HEK293 (cell line): ENCODE data around the gene MRPL28.

ENCODE experiments used
- CTCF ChIA-PET: fragments of 350-600 bp; formaldehyde crosslinking; extraction: SDS; loops from one replicate; lab custom pipeline; 2021; ENCODE audit warnings: antibody characterized with exemption; lab: Yijun Ruan, JAX
- POLR2A ChIA-PET: fragments of 300-600 bp; formaldehyde crosslinking; extraction: SDS; loops from one replicate; lab custom pipeline; 2020; ENCODE audit warnings: antibody characterized with exemption, inconsistent platforms; lab: Yijun Ruan, JAX
- H3K27ac ChIP-seq: fragments of 200-500 bp; sonication (Bioruptor generic); 2 replicates; pipeline ENCODE4 v1.5.1; 2014; ENCODE audit warnings: low read depth, low read length, control low read depth, inconsistent platforms; ENCODE audit errors: extremely low read depth
- H3K36me3 ChIP-seq, 2 experiments: fragments of 200-500 bp in 1 of 2; sonication (Bioruptor generic) in 1 of 2; 1 replicate in 1 of 2; 2 replicates in 1 of 2; pipeline ENCODE4 v1.5.1; 2014 to 2017; ENCODE audit warnings: inconsistent platforms in 2 of 2, low read length in 2 of 2; ENCODE audit not compliant: control insufficient read depth in 2 of 2, insufficient read depth in 1 of 2
- H3K4me1 ChIP-seq: fragments of 200-500 bp; sonication (Bioruptor generic); 2 replicates; pipeline ENCODE4 v1.5.1; 2014; ENCODE audit warnings: mild to moderate bottlenecking, low read length, inconsistent platforms; ENCODE audit not compliant: control insufficient read depth, insufficient read depth
- H3K4me3 ChIP-seq: 2 replicates; pipeline ENCODE4 v1.5.1; 2011; ENCODE audit warnings: low read depth, mild to moderate bottlenecking, control low read depth, low read length, moderate library complexity
- H3K9me3 ChIP-seq: fragments of 200-500 bp; sonication (Bioruptor generic); 2 replicates; pipeline ENCODE4 v1.5.1; 2014; ENCODE audit warnings: low read depth, low read length, inconsistent platforms; ENCODE audit not compliant: control insufficient read depth, insufficient read depth
- HOXD13 ChIP-seq: sonication (generic); formaldehyde crosslinking; IDR thresholded peaks from 2 replicates; pipeline ENCODE4 v1.8.0; 2022; ENCODE audit warnings: missing genetic modification reagents, borderline replicate concordance
- MEIS1 ChIP-seq: sonication (generic); formaldehyde crosslinking; IDR thresholded peaks from 2 replicates; pipeline ENCODE4 v1.8.1; 2022; ENCODE audit warnings: missing genetic modification reagents, mild to moderate bottlenecking, borderline replicate concordance
- PRDM1 ChIP-seq: fragments of 450-650 bp; formaldehyde crosslinking; IDR thresholded peaks from 2 replicates; pipeline ENCODE4; 2016; ENCODE audit warnings: missing biosample characterization, missing genetic modification characterization
- REPIN1 ChIP-seq: fragments of 450-650 bp; formaldehyde crosslinking; IDR thresholded peaks from 2 replicates; pipeline ENCODE4 v1.5.1; 2017; ENCODE audit warnings: missing biosample characterization, missing genetic modification characterization, low read depth
- SCRT2 ChIP-seq: fragments of 450-650 bp; formaldehyde crosslinking; IDR thresholded peaks from 2 replicates; pipeline ENCODE4 v1.5.1; 2016; ENCODE audit warnings: missing biosample characterization, missing genetic modification characterization
- WT1 ChIP-seq: fragments of 450-650 bp; formaldehyde crosslinking; IDR thresholded peaks from 2 replicates; pipeline ENCODE4 v1.5.1; 2016; ENCODE audit warnings: missing biosample characterization, missing genetic modification characterization
- ZBTB10 ChIP-seq: fragments of 450-650 bp; formaldehyde crosslinking; IDR thresholded peaks from 2 replicates; pipeline ENCODE4 v1.5.1; 2016; ENCODE audit warnings: missing biosample characterization, missing genetic modification characterization
- ZNF169 ChIP-seq: fragments of 450-650 bp; formaldehyde crosslinking; IDR thresholded peaks from 2 replicates; pipeline ENCODE4 v1.5.1; 2016; ENCODE audit warnings: missing biosample characterization, missing genetic modification characterization
- ZNF18 ChIP-seq: fragments of 450-650 bp; formaldehyde crosslinking; IDR thresholded peaks from 2 replicates; pipeline ENCODE4 v1.5.1; 2016; ENCODE audit warnings: missing biosample characterization, missing genetic modification characterization
- ZNF324 ChIP-seq: fragments of 450-650 bp; formaldehyde crosslinking; IDR thresholded peaks from 2 replicates; pipeline ENCODE4 v1.5.1; 2016; ENCODE audit warnings: missing biosample characterization, missing genetic modification characterization
- ZNF341 ChIP-seq: fragments of 450-650 bp; formaldehyde crosslinking; IDR thresholded peaks from 2 replicates; pipeline ENCODE4; 2016; ENCODE audit warnings: low read depth, missing biosample characterization, missing genetic modification characterization
- ZNF433 ChIP-seq: fragments of 450-650 bp; formaldehyde crosslinking; IDR thresholded peaks from 2 replicates; pipeline ENCODE4 v1.5.1; 2016; ENCODE audit warnings: missing biosample characterization, missing genetic modification characterization, low read depth
- ZNF585B ChIP-seq: fragments of 450-650 bp; formaldehyde crosslinking; IDR thresholded peaks from 2 replicates; pipeline ENCODE4 v1.5.1; 2016; ENCODE audit warnings: missing biosample characterization, missing genetic modification characterization
- ZNF600 ChIP-seq: fragments of 450-650 bp; formaldehyde crosslinking; IDR thresholded peaks from 2 replicates; pipeline ENCODE4 v1.5.1; 2016; ENCODE audit warnings: missing biosample characterization, missing genetic modification characterization
- ZNF660 ChIP-seq: fragments of 450-650 bp; IDR thresholded peaks from 2 replicates; pipeline ENCODE4 v1.5.1; 2018; ENCODE audit warnings: missing biosample characterization, mild to moderate bottlenecking, missing genetic modification characterization
- ZNF701 ChIP-seq: fragments of 450-650 bp; formaldehyde crosslinking; IDR thresholded peaks from 2 replicates; pipeline ENCODE4 v1.5.1; 2016; ENCODE audit warnings: missing biosample characterization, missing genetic modification characterization
- ZNF76 ChIP-seq: fragments of 450-650 bp; formaldehyde crosslinking; IDR thresholded peaks from 2 replicates; pipeline ENCODE4; 2016; ENCODE audit warnings: low read depth, missing biosample characterization, missing genetic modification characterization, borderline replicate concordance
- ZNF785 ChIP-seq: fragments of 450-650 bp; formaldehyde crosslinking; IDR thresholded peaks from 2 replicates; pipeline ENCODE4 v1.5.1; 2016; ENCODE audit warnings: missing biosample characterization, missing genetic modification characterization
- ZNF837 ChIP-seq: fragments of 450-650 bp; formaldehyde crosslinking; IDR thresholded peaks from 2 replicates; pipeline ENCODE4 v1.5.1; 2016; ENCODE audit warnings: missing biosample characterization, missing genetic modification characterization
- TF ChIP-seq, protein P1 (sequence below): fragments of 450-650 bp; formaldehyde crosslinking; IDR thresholded peaks from 2 replicates; pipeline ENCODE4 v1.5.1; 2016; ENCODE audit warnings: missing biosample characterization, missing genetic modification characterization
- TF ChIP-seq, protein P2 (sequence below): fragments of 450-650 bp; formaldehyde crosslinking; IDR thresholded peaks from 2 replicates; pipeline ENCODE4 v1.5.1; 2017; ENCODE audit warnings: missing biosample characterization, missing genetic modification characterization

MRPL28 gene

GRCh38 chr16:330741-331140, 39.6 kb downstream of the MRPL28 start:
- Histone ChIP-seq H3K4me1 (peaks cover 8% of the 10 kb centered on the region; the same call in 1 of the 2 replicates), H3K9me3 (no peaks in the 10 kb centered on the region), H3K4me3 (no peak overlapping the region), H3K36me3 (no peaks in the 10 kb centered on the region), H3K27ac (no peak overlapping the region)
- no peak for TF ChIP-seq ZNF341
- CTCF ChIA-PET: interaction anchor here (0.6 to 0.9 kb wide), 2 partner anchors 78 to 265 kb away, joined by 4 to 6 read pairs; no protein-coding TSS in a partner anchor
- POLR2A ChIA-PET: no interaction called here

GRCh38 chr16:325375-326145, 44.8 kb downstream of the MRPL28 start:
- no peak overlapping the region for H3K4me3 ChIP-seq
- peak overlapping the region; percentile 6; the same call in 1 of the 2 replicates for H3K27ac ChIP-seq
- peak; percentile 64; the same call in 1 of the 2 replicates for TF ChIP-seq ZNF18 (tag by site-specific recombination)
- peak; percentile 35; the same call in 1 of the 2 replicates for TF ChIP-seq SCRT2 (tag by site-specific recombination)
- TF ChIP-seq ZNF433: no peak
- TF ChIP-seq, protein P1, sequence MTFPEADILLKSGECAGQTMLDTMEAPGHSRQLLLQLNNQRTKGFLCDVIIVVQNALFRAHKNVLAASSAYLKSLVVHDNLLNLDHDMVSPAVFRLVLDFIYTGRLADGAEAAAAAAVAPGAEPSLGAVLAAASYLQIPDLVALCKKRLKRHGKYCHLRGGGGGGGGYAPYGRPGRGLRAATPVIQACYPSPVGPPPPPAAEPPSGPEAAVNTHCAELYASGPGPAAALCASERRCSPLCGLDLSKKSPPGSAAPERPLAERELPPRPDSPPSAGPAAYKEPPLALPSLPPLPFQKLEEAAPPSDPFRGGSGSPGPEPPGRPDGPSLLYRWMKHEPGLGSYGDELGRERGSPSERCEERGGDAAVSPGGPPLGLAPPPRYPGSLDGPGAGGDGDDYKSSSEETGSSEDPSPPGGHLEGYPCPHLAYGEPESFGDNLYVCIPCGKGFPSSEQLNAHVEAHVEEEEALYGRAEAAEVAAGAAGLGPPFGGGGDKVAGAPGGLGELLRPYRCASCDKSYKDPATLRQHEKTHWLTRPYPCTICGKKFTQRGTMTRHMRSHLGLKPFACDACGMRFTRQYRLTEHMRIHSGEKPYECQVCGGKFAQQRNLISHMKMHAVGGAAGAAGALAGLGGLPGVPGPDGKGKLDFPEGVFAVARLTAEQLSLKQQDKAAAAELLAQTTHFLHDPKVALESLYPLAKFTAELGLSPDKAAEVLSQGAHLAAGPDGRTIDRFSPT (tag by site-specific recombination): peak; percentile 90
- no peak for TF ChIP-seq ZNF701
- TF ChIP-seq, protein P2, sequence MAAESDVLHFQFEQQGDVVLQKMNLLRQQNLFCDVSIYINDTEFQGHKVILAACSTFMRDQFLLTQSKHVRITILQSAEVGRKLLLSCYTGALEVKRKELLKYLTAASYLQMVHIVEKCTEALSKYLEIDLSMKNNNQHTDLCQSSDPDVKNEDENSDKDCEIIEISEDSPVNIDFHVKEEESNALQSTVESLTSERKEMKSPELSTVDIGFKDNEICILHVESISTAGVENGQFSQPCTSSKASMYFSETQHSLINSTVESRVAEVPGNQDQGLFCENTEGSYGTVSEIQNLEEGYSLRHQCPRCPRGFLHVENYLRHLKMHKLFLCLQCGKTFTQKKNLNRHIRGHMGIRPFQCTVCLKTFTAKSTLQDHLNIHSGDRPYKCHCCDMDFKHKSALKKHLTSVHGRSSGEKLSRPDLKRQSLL (tag by site-specific recombination): peak; percentile 77; the same call in 1 of the 2 replicates
- TF ChIP-seq WT1 (tag by site-specific recombination): no peak
- 0 out of 2 replicates have a peak, but pooled peaks have one; percentile 30 for TF ChIP-seq ZNF600 (tag by site-specific recombination)
- TF ChIP-seq, all 188 proteins: peak for 5
- peaks cover 17% of the 10 kb centered on the region for H3K4me1 ChIP-seq
- POLR2A ChIA-PET: interaction anchor here (2.6 kb wide), 1 partner anchor 27 kb away, joined by 9 read pairs; the partner anchor contains the start of gene AXIN1
- peaks cover 0 to 4% of the 10 kb centered on the region in 2 experiments; a peak in 1 of 3 replicates for H3K36me3 ChIP-seq
- no peaks in the 10 kb centered on the region for H3K9me3 ChIP-seq
- CTCF ChIA-PET: interaction anchor here (0.7 to 0.8 kb wide), 2 partner anchors 36 to 120 kb away, joined by 3 read pairs; no protein-coding TSS in a partner anchor

DNA sequence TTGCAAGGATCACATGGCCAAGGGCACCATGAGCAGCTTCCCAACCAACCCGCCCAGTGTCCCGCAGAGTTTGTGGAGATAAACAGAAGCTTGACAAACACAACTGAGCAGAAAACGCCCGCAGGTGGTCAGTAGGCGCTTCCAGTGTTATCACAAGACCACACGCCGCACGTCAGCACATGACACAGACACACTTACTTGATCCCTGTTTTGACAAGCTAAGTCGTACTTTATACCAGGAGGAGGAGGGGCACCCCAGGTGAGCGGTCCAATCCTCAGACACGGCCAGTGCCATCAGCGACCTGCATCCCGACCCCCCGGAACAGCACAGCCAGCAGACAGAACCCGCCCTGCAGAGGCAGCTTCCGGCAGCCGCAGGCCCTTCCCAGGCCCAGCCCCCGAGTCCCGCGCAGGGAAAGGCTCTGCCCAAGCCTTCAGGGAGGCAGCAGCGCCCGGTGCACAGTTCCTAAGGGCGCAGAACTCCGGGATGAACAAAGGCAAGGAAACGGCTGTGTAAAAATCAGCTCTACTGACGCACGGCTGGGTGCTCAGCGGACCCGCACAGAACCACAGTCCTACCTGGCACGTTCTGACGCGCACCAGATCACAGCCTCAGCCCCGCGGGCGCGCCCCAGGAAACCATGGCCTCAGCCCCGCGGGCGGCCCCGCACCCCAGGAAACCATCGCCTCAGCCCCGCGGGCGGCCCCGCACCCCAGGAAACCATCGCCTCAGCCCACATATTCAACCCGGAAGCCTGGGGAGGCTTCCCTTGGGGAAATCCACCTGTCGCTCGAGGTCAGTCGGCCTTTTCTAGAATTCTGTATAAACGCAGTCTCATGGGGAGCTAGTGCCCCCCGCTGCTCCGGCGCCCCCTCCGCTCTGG, 45.6 kb downstream of the MRPL28 start:
- H3K4me3 ChIP-seq: no peak overlapping the region
- CTCF ChIA-PET: interaction anchor here (0.8 kb wide), 1 partner anchor 119 kb away, joined by 3 read pairs; no protein-coding TSS in a partner anchor
- peaks cover 0 to 7% of the 10 kb centered on the region in 2 experiments; a peak in 1 of 3 replicates for H3K36me3 ChIP-seq
- H3K4me1 ChIP-seq: peaks cover 17% of the 10 kb centered on the region
- POLR2A ChIA-PET: interaction anchor here (1.2 to 2.6 kb wide), 3 partner anchors 13 to 89 kb away, joined by 5 to 9 read pairs (median 9); partner anchors contain the start of genes AXIN1 and FAM234A
- H3K9me3 ChIP-seq: no peaks in the 10 kb centered on the region
- peak overlapping the region; percentile 6; the same call in 1 of the 2 replicates for H3K27ac ChIP-seq
- TF ChIP-seq MEIS1 (CRISPR knock-in tag) (no peak), ZNF169 (tag by site-specific recombination) (no peak), ZNF585B (tag by site-specific recombination) (no peak), HOXD13 (CRISPR knock-in tag) (no peak), REPIN1 (tag by site-specific recombination) (no peak), ZNF785 (no peak), PRDM1 (tag by site-specific recombination) (no peak), ZNF660 (tag by site-specific recombination) (0 out of 2 replicates have a peak, but pooled peaks have one; percentile 40), ZNF837 (no peak), ZBTB10 (no peak), ZNF324 (tag by site-specific recombination) (peak; percentile 87; the same call in 1 of the 2 replicates), ZNF76 (tag by site-specific recombination) (peak; percentile 42; the same call in 1 of the 2 replicates)
